HuH-7 (cell line): ENCODE data around the gene COL6A3.

ENCODE experiments used
- DNase-seq: peaks from one replicate; pipeline ENCODE4 v3.0.0; 2011; ENCODE audit warnings: low spot score

The COL6A3 gene

DNA sequence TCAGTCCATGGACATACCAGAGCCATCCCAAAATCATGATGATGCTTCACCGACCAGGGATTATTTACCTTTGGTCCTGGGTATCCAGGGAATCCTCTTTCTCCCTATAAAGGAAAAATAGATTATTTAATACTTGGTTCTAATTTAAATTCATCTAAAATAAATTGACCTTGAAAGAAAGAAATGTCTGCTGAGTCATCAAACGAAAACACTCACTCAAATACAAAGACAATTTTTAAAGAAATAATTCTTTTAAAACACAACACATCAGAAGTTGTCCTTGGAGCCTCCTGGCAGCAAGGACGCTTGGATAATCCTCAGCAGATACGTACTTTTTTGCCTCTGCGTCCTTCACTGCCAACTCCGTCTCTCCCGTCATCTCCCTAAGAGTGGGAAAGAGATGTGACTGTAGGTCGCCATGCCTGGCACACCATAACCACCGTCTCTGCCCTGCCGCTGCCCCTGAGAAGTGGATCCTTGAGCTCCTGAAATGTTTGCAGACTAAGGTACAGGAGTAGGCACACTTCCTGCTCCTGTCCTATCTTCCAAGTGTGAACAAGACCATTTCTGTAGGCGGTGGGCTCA, 65.6 kb downstream of the COL6A3 start:
- DNase-seq, result no peak

DNA sequence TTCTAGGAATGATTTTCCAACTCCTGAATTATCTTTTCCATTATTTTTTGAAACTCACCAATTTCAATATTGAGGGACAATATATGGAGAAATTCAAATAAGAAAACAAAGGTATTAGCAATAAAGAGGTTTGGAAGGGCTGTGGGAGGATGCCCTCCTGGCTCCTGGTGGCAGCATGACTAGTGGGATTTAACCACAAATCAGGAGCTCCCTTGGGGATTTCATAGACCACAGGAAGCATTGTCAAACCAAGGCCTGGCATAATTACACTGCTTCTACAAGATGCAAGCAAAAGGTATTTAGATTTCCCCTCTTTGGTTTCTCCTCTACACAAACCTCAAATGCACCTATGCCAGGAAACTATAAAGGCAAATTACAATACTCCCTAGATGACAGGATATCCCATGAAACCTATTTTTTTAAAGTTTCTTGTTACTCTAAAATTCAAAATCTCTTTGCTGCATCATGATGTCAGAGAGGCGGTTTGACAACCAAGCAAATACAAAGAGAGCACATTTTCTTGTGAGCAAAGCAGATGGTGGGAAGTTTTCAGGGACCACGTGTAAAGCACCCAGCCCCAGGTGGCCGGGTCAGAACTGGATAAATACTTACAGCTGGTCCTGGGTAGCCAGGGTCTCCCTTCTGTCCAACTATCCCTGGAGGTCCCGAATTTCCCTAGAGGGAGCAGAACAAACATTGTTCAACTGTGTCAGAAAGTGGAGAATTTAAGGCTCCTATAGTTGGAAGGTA, 67.9 kb downstream of the COL6A3 start:
- DNase-seq, result no peak

DNA sequence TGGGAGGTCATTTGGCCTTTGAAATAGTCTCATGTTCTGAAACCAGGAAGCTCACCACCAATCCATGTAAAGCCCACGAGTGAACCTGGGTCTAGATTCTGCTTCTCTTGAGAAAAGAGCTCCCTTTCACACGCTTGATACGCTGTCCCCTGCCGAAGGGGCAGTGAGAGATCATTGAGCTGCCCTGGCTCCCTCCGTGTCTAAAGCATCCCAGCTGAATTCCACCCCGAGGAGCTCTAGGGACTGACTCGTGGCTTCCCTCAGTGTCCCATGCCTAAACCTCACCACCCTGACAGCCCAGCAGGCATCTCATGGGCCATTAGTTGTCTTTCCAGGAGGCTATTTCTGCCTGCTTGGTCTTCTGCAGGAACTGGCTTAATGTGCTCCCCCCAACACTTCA, 68.6 kb downstream of the COL6A3 start:
- DNase-seq, result no peak

DNA sequence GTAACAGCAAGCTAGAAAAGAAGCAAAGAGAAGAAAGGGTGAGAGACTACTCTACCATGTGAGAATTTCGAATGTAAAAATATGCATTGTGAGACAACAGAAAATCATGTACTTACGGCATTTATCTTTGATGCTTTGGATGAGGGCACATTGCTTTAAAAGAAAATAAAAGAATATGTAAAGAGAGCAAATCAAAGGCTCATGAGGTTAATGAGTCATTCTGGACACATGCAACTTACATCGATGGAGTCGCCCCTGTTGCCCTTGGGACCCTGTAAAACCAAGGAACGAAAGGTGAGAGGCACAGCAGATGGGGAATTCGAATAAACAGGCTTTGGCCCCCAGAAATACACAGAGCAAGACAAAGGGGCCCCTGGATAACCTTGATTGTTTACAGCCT, 69.0 kb downstream of the COL6A3 start:
- no peak for DNase-seq

DNA sequence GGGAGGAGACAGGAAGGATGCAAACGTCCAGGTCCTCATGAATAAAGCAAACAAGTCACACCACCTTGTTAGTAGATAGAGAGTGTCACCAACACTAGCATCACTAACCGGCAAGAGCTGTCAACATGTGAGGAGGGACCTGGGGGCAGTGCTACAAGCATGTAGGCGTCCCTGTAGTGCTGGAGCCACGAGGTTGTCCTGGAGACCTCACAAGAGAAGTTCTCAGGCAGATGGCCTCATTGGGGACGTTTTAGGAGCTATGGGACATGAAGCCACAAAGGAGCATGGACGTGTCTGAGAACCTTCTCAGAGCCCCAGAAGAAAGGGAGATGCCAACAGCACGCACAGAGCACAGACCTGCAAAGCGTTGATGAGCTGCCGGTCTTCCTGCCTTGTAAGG, 70.0 kb downstream of the COL6A3 start:
- DNase-seq, result no peak

DNA sequence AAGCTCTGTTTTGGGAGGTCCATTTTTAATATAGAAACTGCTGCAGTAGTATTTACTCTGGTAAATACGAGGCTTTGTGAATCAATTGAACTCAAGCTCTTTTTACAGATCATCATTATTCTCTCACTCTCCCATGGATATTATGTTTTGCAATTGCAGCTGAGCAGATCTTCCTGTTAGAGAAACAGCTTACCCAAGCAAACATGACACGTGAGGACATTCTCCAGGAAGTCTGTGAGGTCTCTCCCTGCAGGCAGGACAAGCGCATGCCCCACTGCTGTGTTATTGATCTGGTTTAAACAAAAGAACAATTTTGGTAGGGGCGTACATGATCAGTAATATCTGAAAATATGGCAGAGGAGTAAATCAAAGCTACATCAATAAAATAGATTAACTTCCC, 72.1 kb downstream of the COL6A3 start:
- DNase-seq, result no peak

DNA sequence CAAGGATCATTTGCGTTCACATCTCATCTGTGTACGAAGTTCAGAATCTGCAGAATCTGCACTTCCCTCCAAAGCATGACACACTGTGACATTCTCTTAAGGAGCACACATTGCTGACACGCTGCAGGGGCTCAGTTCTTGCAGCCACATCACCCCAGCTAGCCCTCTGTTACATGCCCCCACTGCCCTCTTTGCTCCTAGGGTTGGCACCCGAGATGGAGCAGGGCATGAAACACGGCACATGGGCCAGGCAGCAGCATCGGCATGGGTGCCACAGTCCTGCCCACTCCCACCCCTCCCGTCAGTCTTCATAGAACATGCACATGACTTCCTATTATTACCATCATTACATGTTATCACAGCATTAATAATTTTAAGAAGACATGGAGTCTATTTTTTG, 76.4 kb downstream of the COL6A3 start:
- no peak for DNase-seq

DNA sequence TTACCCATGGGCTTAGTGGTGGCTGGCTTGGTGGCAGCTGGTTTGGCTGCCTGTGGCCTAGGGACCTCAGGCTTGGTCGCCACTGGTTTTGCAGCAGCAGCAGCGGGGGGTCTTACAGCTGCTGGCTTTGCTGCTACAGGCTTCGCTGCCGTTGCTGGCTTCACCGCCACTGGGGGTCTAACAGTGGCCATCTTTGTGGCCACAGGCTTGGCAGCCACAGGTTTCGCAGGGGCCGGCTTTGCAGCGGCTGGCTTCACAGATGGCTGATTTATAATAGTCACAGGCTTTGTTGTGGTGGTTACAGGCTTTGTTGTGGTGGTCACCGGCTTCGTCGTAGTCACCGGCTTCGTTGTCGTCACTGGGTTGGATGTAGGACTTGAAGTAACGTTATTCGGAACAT, 77.8 kb downstream of the COL6A3 start:
- no peak for DNase-seq

DNA sequence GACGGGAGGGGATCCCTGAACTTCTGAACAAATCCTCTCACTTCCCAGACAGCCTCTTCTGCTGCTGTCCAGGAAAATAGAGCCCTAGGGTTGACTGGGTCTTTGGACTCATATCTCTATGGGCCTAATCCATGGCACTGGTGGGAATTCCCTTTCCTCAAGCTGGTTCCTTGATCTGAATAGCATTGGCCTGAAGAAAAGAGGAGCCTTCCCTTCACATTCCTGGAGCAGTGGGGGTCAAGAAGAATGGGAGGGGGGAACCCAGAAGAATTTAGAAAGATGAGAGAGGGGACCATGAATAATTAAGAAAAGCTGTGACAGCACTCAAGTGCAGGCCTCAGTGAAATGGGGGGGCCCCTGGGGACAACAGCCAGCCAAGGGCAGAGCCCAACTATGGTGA, 80.2 kb downstream of the COL6A3 start:
- no peak for DNase-seq

DNA sequence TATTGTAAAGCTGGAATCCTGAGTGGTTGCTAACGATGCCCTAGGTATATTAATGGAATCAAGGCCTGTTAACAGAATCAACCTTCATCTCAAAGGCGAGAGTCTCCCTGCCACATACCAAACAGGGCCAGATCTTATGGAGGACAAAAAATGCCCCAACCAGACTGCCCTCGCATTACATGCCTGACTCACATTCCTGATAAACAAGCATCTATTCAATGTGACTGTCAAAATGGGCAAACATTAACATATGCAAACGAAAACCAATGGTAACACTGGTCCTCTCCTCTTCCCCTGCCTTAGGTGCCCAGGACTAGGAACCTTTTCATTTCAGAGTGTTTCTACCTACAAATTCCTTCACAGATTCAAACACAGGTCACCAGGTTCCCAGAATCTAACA, 83.4 kb downstream of the COL6A3 start:
- no peak for DNase-seq

DNA sequence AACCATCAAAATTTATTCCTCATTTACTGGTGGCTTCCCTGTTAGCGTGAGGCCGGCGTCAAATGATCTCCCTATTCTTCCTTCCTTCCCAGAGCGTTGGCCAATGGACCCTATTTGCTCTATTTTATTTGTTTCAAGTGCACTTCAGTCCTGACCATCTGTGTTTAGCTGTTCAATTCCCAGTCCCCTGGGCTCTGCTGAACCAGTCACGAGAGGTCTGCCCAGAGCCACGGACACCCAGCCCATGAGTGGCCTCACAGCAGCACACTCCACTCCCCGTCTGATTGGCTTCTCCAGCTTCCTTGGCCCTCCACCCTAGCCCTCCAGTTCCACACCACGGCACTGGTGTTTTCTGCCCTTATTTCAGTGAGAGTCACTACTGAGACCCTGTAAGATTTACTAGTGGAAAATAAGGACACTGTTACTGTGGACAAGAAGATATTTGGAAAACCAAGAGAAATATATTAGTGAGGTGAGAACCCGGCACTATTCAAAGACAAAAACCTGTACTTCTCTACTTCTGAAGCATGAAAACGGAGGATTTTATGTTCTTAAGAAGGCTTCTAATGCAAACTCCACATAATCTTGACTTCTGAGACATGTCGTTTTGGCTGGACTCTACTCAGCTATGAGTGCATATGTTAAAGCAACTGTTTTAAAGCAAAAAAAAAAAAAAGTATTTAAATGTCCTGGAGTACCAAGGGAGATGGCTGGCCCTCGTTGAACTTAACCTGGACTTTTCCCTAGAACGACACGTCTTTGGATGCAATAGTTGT, 86.6 kb downstream of the COL6A3 start:
- no peak for DNase-seq

DNA sequence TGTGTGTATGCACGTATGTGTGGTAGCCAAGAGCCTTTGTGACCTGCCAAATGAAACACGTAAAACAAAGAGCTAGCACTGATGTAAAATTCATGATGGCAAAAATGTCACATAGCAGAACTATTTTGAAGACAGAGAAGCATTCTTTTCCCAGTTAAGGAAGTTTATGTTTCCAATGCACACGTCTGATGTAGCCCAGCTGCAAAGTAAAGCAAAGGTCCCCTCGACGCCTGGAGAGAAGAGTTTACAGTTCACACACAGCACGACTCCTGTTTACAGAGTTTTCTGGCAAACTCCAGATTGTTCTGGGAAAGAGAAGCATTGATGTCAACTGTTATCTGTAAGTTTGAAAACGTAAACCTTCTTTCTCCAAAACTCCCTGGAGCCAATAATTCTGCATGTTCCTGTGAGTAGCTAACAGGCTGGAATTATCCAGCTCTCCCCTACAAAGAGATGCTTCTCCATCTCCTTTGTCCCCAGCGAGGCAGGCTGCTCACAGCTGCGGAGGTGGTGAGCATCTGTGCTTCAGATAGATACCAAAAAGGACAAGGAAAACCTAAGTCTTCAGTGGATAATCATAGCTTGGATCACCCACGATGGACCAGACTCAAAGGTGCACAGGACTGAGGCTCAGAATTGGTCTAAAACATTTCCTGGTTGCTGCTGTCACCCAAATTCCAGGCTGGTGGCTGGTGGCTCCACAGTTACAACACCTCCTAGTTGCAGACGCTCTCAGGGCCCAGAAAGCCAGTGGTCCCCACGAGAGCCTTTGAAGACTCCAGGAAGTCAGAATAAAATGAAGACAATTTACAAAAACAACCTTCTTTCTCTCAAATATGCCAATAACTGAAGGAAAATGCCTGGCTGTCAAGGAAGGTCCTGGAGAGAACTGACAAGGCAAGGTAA, 87.4 kb downstream of the COL6A3 start:
- DNase-seq, result no peak

DNA sequence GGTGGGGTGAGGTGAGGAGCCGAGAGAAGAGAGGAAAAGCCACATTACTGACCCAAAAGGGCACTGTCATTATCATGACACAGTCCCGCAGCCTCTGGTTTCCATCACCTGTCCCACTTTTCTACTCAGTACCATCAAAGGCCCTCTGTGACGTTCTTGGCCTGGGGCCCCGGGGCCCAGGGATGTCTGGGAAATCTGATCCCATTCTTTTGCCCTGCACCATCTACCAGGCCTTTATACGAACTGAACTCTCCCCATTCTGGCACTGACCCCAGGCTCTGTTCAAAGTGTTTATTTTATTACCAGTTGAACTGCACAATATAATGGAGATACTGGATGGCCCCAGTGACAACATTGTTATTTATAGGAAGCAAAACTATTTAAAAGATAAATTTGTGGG, 89.1 kb downstream of the COL6A3 start:
- no peak for DNase-seq

DNA sequence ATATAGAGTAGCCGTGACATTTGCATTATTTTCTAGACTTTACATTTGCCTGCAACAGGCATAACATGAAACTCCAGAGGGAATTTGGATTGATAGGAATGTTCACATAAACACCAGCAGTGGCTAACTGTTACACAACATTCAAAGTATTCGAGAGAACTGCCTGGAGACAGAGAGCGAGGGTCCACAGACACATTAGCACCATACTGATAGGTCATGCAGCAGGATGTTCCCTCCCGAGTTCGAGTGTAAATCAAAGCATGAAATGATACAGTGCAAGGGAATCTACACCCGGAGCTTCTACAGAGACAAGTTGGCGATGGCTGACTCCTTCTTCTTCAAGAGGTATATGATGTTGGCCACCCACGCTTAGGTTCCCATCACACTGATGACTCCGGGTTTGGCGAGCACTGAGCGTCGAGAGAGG, 89.5 kb downstream of the COL6A3 start:
- DNase-seq, result no peak

DNA sequence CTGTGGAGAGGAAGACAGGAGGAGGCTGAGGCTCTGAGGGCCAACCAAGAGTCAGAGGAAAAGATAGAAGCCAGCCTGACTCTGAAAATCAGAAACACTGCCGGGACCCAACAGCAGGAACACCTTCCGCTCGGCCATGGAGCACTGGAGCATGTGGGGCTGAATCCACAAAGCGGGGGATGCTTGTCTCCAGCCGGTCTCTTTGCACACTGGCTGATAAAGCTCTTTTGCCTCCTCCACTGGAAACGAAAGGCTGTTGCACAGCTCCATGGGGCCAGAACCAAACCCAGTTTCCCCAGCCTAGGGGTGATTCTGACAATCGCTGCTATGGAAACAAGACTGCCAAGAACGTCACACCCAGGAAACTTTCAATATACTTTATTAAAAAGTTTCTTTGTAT, 90.3 kb downstream of the COL6A3 start:
- no peak for DNase-seq

DNA sequence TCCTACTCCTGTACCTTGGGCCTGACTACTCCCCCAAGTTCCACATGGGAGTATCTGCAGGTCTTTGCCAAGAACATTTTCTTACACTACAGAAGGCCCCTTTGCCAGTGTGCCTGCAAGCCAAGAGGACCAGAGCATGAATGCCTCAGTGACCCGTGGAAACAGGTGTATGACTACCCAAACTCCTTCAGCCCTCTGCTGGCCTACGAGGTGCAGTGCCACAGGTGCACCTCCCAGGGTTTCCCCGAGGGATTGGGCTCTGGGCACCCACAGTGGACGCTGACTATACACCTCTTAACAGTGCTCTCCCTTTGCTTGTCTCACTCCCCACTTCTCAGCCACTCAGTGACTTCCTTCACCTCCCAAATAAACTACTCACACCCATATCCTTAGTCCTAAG, 91.4 kb downstream of the COL6A3 start:
- DNase-seq, result peak; percentile 19

DNA sequence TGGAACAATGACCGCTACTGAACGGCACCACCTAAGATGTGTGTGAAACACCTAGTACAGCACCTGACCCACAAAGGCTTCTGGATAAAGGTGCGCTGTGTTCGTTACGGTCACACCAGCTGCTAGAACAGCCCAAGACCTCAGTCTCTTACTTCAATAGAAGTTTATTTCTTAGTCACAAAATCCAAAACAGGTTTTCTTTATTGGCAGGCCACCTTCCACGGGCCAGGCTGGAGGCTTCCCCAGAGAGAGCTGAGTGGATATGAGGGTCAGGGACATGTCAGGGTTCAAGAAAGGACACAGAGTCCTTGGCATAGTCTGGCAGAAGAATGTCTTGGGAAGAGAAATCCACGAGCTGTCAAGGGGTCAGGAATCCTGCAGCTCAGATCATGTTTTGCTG, 92.2 kb downstream of the COL6A3 start:
- DNase-seq, result no peak

DNA sequence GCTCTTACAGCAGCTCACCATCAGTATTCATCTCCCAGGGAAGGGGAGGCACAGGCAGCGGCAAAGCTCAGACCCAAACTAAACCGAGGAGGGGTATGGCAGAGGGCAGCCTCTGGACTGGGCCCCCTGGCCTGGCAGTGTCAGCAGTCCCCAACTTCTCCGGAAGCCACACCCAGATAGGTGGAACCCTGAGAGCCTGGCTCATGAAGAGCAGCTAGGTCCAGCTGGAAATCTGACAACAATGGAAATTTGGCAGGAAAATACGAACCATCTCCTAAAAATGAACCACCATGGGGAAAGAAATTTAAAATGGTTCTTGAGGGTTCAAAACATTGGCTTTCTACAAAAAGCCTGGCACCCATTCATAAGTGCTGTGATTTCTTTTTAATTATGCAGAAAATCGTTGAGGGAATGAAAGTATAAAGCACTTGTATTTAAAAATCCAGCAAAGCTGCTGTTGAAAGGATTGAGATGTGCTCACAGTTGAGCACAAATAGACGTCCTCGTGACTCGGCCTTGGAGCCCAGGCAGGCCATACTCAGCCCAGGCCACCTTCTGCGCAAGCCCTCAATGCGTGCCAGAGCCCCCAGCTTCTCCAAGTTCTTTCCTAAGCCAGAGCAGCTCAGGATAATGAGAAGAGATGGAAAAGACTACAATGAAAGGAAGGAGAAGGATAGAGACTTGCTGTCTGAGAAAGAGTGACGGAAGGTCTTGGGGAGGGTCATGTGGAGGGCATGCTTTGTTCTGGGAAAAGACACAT, 93.0 kb downstream of the COL6A3 start:
- no peak for DNase-seq

DNA sequence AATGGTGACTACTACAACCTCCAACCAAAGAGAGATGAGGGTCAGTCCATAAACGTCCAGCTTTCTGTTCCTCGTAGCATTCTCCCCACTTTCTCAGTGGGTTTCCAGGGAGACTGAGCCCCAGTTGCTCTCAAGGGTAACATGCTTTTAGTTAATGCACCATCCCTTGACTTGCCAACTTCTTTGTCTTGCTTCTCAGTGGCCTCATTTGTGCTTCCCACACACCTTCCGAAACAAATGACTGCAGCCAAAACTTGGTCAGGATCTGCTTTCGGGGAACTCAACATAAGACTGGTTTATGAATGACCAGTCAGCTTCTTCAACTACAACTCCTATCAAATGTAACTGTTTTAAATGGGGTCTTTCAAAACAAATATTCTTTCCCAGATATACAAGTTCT, 94.1 kb downstream of the COL6A3 start:
- no peak for DNase-seq

DNA sequence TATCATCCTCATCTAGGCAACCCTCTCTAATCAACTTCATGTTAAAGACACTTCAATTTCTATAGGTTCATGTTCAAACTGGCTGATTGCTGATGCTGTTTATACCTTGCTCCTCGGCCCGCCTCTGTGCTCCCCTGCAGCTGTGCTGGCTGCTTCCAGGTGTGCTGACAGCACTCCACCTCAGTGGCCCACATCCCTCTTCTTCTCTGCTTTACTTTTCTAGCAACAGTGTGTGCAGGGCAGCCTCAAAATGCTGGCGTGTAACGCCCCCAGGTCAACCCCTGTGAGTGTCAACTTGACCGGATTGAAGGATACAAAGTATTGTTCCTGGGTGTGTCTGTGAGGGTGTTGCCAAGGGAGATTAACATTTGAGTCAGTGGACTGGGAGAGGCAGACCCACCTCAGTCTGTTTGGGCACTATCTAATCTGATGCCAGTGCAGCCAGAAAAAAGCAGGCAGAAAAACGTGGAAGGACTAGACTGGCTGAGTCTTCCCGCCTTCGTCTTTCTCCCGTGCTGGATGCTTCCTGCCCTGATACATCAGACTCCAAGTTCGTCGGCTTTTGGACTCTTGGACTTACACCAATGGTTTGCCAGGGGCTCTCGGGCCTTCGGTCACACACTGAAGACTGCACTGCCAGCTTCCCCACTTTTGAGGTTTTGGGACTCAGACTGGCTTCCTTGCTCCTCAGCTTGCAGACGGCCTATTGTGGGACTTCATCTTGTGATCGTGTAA, 94.7 kb downstream of the COL6A3 start:
- DNase-seq, result no peak

DNA sequence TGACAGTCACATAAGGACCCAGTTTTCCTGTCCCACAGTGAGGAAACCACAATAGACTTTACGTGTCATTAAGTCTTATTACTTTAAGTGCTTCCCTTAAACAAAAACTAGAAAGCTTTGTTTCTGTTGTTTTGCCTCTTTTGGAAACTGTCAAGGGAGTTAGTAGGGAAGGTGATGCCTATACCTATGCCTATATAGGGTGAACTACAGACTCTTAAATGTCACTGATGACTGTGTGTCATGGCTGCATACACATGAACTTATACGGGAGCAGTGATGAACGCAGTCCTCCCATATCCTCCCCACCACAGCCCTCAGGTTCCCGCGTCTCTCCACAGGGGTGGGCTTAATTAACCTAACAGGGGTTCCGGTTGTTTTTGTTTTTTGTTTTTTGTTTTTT, 97.6 kb downstream of the COL6A3 start:
- DNase-seq, result no peak
